Stimulated activated memory B cell treated with anti-CD40 and anti-IgM and Interleukin-4, amounts not matched to agents 10 μg/mL and 1 μg/mL and 100 μg/mL, for 72 hours (primary cell): ENCODE measurements around the gene NKX6-2.
A peak's percentile ranks its signal among the peaks of the same experiment; 100 is the strongest.
"Not testable (repeated sequence)": the region's sequence is repeated elsewhere in the genome, so short reads cannot be mapped to it uniquely, and the experiment has no call there.

Source experiments
- ATAC-seq: fragments of 150-1000 bp; cut with Tn5 transposase; 2 replicates; pipeline ENCODE4 v1.10.0; 2021
- H3K27ac Mint-ChIP-seq: one replicate; pipeline ENCODE4 v1.8.0; 2022; ENCODE audit warnings: mild to moderate bottlenecking, mixed read lengths
- H3K27me3 Mint-ChIP-seq: one replicate; pipeline ENCODE4 v1.8.0; 2022; ENCODE audit warnings: mixed read lengths
- H3K36me3 Mint-ChIP-seq: one replicate; pipeline ENCODE4 v1.8.0; 2022; ENCODE audit warnings: mixed read lengths
- H3K4me1 Mint-ChIP-seq: one replicate; pipeline ENCODE4 v1.8.0; 2022; ENCODE audit warnings: mixed read lengths
- H3K4me3 Mint-ChIP-seq: one replicate; pipeline ENCODE4 v1.8.0; 2022; ENCODE audit warnings: mild to moderate bottlenecking, moderate library complexity, mixed read lengths
- H3K9me3 Mint-ChIP-seq: one replicate; pipeline ENCODE4 v1.8.0; 2022; ENCODE audit warnings: mixed read lengths

Gene NKX6-2

GRCh38 chr10:132780356-132780755, 5.6 kb downstream of the NKX6-2 start:
- H3K27ac Mint-ChIP-seq: no peak overlapping the region
- no peaks in the 10 kb centered on the region for H3K27me3 Mint-ChIP-seq
- H3K36me3 Mint-ChIP-seq: peaks cover 78% of the 10 kb centered on the region
- ATAC-seq: no peak
- no peaks in the 10 kb centered on the region for H3K4me1 Mint-ChIP-seq
- no peak overlapping the region for H3K4me3 Mint-ChIP-seq
- H3K9me3 Mint-ChIP-seq: no peaks in the 10 kb centered on the region

GRCh38 chr10:132779549-132780294, 6.2 kb downstream of the NKX6-2 start:
- peaks cover 80% of the 10 kb centered on the region for H3K36me3 Mint-ChIP-seq

GRCh38 chr10:132777441-132777840, 8.5 kb downstream of the NKX6-2 start:
- no peak overlapping the region for H3K4me3 Mint-ChIP-seq
- H3K27ac Mint-ChIP-seq: no peak overlapping the region
- H3K27me3 Mint-ChIP-seq: no peaks in the 10 kb centered on the region
- peaks cover 84% of the 10 kb centered on the region for H3K36me3 Mint-ChIP-seq
- no peaks in the 10 kb centered on the region for H3K9me3 Mint-ChIP-seq
- H3K4me1 Mint-ChIP-seq: no peaks in the 10 kb centered on the region
- peak; percentile 4 for ATAC-seq

More at GRCh38 chr10:132779549-132780294, 6.2 kb downstream of the NKX6-2 start:
- Mint-ChIP-seq H3K9me3 (no peaks in the 10 kb centered on the region), H3K4me1 (no peaks in the 10 kb centered on the region), H3K27me3 (no peaks in the 10 kb centered on the region), H3K27ac (no peak overlapping the region), H3K4me3 (no peak overlapping the region)
- ATAC-seq: no peak

GRCh38 chr10:132776821-132777220, 9.1 kb downstream of the NKX6-2 start:
- no peak for ATAC-seq

GRCh38 chr10:132776186-132776585, 9.8 kb downstream of the NKX6-2 start:
- Mint-ChIP-seq H3K27ac (no peak overlapping the region), H3K9me3 (no peaks in the 10 kb centered on the region), H3K4me1 (no peaks in the 10 kb centered on the region), H3K36me3 (peaks cover 73% of the 10 kb centered on the region), H3K27me3 (no peaks in the 10 kb centered on the region), H3K4me3 (no peak overlapping the region)
- ATAC-seq: no peak

More at GRCh38 chr10:132776821-132777220, 9.1 kb downstream of the NKX6-2 start:
- Mint-ChIP-seq H3K27me3 (no peaks in the 10 kb centered on the region), H3K9me3 (no peaks in the 10 kb centered on the region), H3K36me3 (peaks cover 78% of the 10 kb centered on the region), H3K4me3 (no peak overlapping the region), H3K27ac (no peak overlapping the region), H3K4me1 (no peaks in the 10 kb centered on the region)

- H3K36me3 Mint-ChIP-seq: peaks cover 73% of the 10 kb centered on the region
- ATAC-seq: peak; percentile 34
- no peak overlapping the region for H3K27ac Mint-ChIP-seq
Observed at GRCh38 chr10:132774902-132775863, 10.8 kb downstream of the NKX6-2 start.

GRCh38 chr10:132774181-132774901, 11.6 kb downstream of the NKX6-2 start:
- Mint-ChIP-seq H3K9me3 (no peaks in the 10 kb centered on the region), H3K27ac (no peak overlapping the region), H3K4me3 (no peak overlapping the region), H3K36me3 (peaks cover 65% of the 10 kb centered on the region), H3K27me3 (no peaks in the 10 kb centered on the region), H3K4me1 (no peaks in the 10 kb centered on the region)
- ATAC-seq: peak; percentile 7

More at GRCh38 chr10:132774902-132775863, 10.8 kb downstream of the NKX6-2 start:
- H3K9me3 Mint-ChIP-seq: no peaks in the 10 kb centered on the region
- no peaks in the 10 kb centered on the region for H3K27me3 Mint-ChIP-seq
- no peak overlapping the region for H3K4me3 Mint-ChIP-seq
- H3K4me1 Mint-ChIP-seq: no peaks in the 10 kb centered on the region

GRCh38 chr10:132772816-132773215, 13.1 kb downstream of the NKX6-2 start:
- H3K9me3 Mint-ChIP-seq, ATAC-seq, H3K27ac Mint-ChIP-seq, H3K27me3 Mint-ChIP-seq, H3K4me3 Mint-ChIP-seq, H3K4me1 Mint-ChIP-seq: not testable (repeated sequence)
- peaks cover 66% of the 10 kb centered on the region for H3K36me3 Mint-ChIP-seq

- no peaks in the 10 kb centered on the region for H3K9me3 Mint-ChIP-seq
- ATAC-seq: no peak
- no peak overlapping the region for H3K4me3 Mint-ChIP-seq
- H3K27ac Mint-ChIP-seq: no peak overlapping the region
- H3K4me1 Mint-ChIP-seq: no peaks in the 10 kb centered on the region
- H3K36me3 Mint-ChIP-seq: peaks cover 65% of the 10 kb centered on the region
- no peaks in the 10 kb centered on the region for H3K27me3 Mint-ChIP-seq
Observed at GRCh38 chr10:132770061-132771021, 15.6 kb downstream of the NKX6-2 start.

- peaks cover 68% of the 10 kb centered on the region for H3K36me3 Mint-ChIP-seq
- H3K4me3 Mint-ChIP-seq: no peak overlapping the region
- ATAC-seq: no peak
- H3K9me3 Mint-ChIP-seq: no peaks in the 10 kb centered on the region
- no peak overlapping the region for H3K27ac Mint-ChIP-seq
- H3K4me1 Mint-ChIP-seq: no peaks in the 10 kb centered on the region
- no peaks in the 10 kb centered on the region for H3K27me3 Mint-ChIP-seq
Observed at GRCh38 chr10:132768346-132769248, 17.4 kb downstream of the NKX6-2 start.

- Mint-ChIP-seq H3K27me3 (no peaks in the 10 kb centered on the region), H3K9me3 (no peaks in the 10 kb centered on the region), H3K4me3 (no peak overlapping the region), H3K4me1 (peaks cover 8% of the 10 kb centered on the region), H3K27ac (no peak overlapping the region), H3K36me3 (peaks cover 74% of the 10 kb centered on the region)
- no peak for ATAC-seq
Observed at GRCh38 chr10:132766291-132766690, 19.7 kb downstream of the NKX6-2 start.

- no peaks in the 10 kb centered on the region for H3K9me3 Mint-ChIP-seq
- no peak overlapping the region for H3K4me3 Mint-ChIP-seq
- H3K27ac Mint-ChIP-seq: no peak overlapping the region
- peaks cover 8% of the 10 kb centered on the region for H3K4me1 Mint-ChIP-seq
- peaks cover 74% of the 10 kb centered on the region for H3K36me3 Mint-ChIP-seq
- H3K27me3 Mint-ChIP-seq: no peaks in the 10 kb centered on the region
- no peak for ATAC-seq
Observed at GRCh38 chr10:132765435-132765834, 20.5 kb downstream of the NKX6-2 start.

GRCh38 chr10:132764108-132764507, 21.8 kb downstream of the NKX6-2 start:
- ATAC-seq: no peak
- Mint-ChIP-seq H3K4me1 (peaks cover 8% of the 10 kb centered on the region), H3K4me3 (no peak overlapping the region), H3K27ac (no peak overlapping the region), H3K36me3 (peaks cover 75% of the 10 kb centered on the region), H3K9me3 (no peaks in the 10 kb centered on the region), H3K27me3 (no peaks in the 10 kb centered on the region)
